Measurements from ENCODE around the gene NKX2-4. TPM values are rescaled to one million over a fixed set of nuclear protein-coding genes. Genes with fewer than 3 reads are reported as not detected.
"Not testable (repeated sequence)": the region's sequence is repeated elsewhere in the genome, so short reads cannot be mapped to it uniquely, and the experiment has no call there.

NKX2-4 gene
- total RNA-seq, 1 donor from 2014 or later = not detected

DNA sequence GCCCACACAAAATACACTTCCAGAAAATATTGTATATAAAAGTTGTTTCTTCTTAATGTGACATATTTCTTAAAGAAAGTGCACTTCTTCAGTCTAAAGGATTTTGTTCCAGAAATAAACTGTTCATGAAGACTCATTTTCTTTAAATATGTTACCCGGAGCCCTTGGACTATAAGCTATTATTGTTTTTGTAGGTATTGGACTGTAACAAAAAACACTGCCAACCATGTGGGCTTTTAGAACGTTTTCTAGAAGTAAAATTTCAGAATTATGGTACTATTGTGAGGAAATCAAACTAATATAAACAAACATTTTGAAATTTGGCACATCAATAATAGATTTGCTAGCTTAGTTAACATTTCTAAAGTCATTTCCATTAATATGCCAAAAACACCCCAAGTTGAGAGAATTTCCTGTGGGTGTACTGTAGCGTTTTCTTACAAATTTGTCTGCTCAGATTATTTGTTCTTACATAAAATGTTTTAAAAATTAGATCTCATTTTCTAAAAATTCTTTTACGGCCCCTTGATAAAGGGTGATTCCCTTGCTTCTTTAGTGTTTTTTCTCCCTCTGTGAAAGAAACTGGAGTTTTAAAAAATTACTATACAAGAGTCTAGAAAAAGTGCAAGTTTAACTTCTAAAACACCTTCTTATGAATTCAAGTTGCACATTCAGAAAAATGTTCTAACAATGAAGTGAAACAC lies 3.4 kb downstream of the NKX2-4 start:
- no peak for DNase-seq (ENCODE audit: low read depth)

DNA sequence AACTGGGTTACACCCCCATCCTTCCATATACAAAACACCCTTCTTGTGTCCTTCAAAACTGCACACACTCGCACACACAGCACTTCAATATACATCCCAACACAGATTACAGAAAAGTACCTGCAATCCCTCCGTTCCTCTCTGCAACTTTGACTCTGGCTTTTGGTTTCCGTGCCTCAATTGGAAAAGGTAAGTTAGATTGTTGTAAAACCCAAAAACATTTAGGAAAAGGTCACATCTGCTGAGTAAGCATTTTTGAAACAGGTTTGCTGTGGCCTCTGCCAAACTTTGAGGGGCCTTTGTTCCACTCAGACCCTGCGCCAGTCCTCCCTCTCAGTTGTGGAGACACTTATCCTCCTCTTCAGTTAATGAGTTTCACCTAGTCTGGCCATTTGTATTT lies 4.2 kb downstream of the NKX2-4 start:
- no peak for DNase-seq (ENCODE audit: low read depth)

DNA sequence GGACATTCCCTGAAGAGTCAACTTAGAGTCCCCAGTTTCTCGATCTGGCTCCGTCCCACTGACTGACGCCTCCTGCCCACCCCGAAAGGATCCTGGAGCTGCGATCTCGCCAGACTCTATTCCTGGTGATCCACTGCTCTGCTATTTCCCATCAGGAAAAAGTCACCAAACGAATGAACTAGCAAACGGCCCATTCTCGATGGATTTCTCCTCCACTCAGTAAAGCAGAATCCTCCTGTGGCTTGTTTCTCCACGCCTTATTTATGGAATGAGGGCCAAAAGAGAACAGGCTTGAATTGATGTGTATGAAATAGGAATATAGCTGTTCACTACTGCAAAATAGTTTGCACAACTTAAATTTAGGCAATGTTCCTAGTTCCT lies 5.4 kb downstream of the NKX2-4 start:
- DNase-seq (ENCODE audit: low read depth) = no peak

DNA sequence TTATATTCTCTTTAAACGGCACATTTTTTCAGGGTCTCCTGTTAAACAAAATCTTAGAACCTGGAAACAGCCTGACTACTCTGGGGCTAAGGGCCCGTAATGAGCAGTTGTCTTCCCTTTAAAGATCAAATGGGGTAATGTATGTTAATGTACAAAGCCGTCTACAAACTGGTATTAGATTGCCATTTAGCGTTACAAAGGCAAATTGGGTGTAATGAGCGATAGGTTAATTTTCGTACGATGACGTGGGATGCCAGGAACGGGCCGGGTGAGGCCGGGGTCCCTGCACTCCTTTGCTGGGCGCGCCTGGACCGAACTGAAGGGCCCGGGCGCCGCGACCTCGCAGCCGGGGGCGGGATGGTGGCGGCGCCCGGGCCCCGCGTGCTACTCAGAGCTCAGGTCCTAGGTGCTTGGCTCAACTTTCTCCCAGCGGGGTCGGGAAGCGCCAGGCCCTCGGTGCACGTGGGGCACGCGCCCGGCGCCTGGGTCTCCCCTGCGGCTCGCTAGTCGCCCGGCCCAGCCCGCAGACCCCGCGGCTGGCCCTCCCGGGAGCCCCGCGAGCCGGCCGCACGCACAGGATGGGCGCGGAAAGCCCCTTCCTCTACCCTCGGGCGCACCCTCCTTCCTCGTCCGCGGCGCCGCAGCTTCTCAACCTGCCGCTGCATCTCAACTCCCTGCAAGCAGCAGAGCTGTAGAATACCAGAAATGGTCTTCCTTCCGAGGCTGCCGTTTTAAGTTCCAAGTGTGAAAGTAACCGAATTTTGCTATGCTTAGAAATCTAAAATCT lies 5.9 kb downstream of the NKX2-4 start:
- DNase-seq (ENCODE audit: low read depth) = no peak

DNA sequence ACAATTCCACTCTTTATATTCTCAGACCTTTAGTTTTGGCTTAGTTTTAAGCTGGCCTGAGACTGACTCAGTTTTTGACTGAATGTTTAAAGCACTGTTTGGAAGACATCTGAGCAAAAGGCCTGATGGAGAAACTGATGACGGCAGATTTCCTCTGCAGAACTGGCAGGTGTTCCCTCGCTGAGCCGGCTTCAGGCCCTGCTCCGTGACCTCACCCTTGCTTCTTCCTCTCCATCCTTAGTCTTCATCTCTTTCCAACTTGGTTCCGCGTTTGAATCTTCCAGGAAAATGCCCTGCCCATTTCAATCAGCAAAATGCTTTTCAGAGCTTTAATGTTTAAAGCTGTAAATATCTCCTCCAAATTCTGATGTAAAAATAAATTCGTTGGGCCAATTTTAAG lies 6.6 kb downstream of the NKX2-4 start:
- DNase-seq (ENCODE audit: low read depth) = no peak

DNA sequence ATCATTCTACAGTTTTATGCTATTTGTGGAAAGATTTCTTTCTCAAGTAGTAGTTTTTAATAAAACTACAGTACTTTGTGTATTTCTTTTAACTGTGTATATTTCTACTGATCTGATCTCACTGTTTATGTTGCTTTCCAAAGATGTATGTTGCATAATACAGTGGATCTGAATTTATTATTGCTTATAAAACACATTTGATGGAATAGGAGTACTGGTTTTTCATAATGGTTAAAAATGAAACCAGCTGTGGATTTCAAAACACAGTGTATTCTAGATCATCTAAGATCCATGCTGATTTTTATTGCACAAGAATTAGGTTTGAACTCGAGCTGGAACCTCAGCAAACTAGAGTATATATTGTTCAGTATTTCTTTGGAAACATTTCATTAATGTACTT lies 8.0 kb downstream of the NKX2-4 start:
- DNase-seq (ENCODE audit: low read depth) = no peak

GRCh38 chr20:21388566-21388965 lies 8.8 kb downstream of the NKX2-4 start:
- DNase-seq (ENCODE audit: low read depth) = no peak

- no peak for DNase-seq (ENCODE audit: low read depth)
Observed at GRCh38 chr20:21387528-21387927, 9.8 kb downstream of the NKX2-4 start.

DNA sequence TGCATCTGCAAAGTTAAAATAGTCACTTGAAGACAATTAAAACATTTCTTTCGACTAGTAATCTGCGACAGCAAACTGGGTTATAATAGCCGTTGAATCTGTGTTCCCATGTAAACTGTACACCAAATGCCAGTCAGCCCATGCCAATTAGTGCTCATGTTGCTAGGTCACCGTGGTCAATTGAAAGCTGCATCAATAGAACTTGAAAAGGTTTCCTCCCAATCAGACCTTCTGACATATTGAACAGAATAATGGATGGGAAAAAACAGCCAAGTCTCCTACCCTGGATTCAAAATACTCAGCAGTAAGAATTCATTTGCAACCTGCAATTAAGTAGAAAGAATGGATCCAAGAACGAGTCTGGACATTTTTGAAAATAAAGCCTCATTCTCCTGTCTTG lies 11.2 kb downstream of the NKX2-4 start:
- no peak for DNase-seq (ENCODE audit: low read depth)

DNA sequence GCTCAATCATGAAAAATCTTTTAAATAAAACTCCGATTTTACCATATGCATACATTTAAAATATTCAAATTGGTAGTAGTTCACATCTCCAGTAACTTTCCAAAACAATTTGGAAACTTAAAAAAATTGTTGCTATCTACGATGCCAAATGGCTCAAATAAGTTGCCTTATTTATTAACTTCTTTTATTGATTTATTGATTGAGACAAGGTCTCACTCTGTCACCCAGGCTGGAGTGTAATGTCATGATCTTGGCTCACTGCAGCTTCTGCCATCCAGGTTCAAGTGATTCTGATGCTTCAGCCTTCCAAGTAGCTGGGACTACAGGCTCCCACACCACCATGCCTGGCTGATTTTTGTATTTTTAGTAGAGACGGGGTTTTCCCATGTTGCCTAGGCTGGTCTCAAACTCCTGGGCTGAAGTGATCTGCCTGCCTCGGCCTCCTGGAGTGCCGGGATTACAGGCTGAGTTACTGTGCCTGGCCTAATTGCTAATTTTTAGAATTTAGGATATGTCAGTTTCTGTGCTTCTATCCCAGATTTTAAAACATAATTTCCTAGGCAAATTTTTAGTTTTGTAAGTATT lies 12.9 kb downstream of the NKX2-4 start:
- DNase-seq (ENCODE audit: low read depth) = no peak

GRCh38 chr20:21381619-21382018 lies 15.7 kb downstream of the NKX2-4 start:
- DNase-seq (ENCODE audit: low read depth) = no peak

- no peak for DNase-seq (ENCODE audit: low read depth)
Observed at GRCh38 chr20:21380711-21381110, 16.6 kb downstream of the NKX2-4 start.

- no peak for DNase-seq (ENCODE audit: low read depth)
Observed at GRCh38 chr20:21378259-21378658, 19.1 kb downstream of the NKX2-4 start.

GRCh38 chr20:21377701-21378100 lies 19.6 kb downstream of the NKX2-4 start:
- no peak for DNase-seq (ENCODE audit: low read depth)

- DNase-seq (ENCODE audit: low read depth) = no peak
Observed at GRCh38 chr20:21376626-21377025, 20.7 kb downstream of the NKX2-4 start.

DNA sequence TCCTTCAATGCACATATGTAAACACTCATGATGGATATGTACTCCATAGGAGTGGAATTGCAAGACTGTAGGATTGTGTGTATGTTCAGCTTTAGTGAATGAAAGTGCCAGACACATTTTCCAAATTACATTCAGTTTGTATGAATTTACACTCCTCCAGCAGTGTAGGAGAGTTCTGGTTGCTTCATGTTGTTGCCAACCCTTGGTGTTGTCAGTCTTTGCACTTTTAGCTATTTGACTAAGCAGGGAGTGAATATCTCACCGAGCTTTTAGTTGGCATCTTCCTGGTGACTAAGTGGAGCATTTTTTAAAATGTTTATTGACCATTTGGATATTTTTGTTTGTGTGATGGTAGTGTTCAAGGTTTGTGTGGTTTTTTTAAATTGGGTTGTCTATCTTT lies 23.9 kb downstream of the NKX2-4 start:
- no peak for DNase-seq (ENCODE audit: low read depth)

DNA sequence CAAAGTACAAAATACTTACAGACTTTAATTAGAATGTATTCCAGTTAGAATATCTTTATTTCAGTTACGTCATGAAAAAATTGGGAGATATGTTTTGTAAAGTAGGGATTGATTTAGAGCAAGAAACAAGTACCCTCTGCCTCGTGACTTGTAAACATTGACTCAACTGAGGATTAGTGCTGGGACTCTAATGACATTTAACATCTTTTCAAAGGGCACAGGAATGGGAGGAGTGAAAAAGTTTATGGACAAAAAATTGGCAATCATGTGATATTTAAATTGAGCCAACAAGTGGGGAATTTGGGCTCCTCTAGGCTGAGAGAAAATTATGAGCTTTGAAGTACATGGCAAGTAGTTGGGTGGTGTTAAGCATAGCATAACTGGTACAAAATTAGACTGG lies 25.3 kb downstream of the NKX2-4 start:
- no peak for DNase-seq (ENCODE audit: low read depth)

GRCh38 chr20:21371193-21371592 lies 26.1 kb downstream of the NKX2-4 start:
- DNase-seq (ENCODE audit: low read depth) = no peak

GRCh38 chr20:21368791-21369190 lies 28.5 kb downstream of the NKX2-4 start:
- DNase-seq (ENCODE audit: low read depth) = no peak

DNA sequence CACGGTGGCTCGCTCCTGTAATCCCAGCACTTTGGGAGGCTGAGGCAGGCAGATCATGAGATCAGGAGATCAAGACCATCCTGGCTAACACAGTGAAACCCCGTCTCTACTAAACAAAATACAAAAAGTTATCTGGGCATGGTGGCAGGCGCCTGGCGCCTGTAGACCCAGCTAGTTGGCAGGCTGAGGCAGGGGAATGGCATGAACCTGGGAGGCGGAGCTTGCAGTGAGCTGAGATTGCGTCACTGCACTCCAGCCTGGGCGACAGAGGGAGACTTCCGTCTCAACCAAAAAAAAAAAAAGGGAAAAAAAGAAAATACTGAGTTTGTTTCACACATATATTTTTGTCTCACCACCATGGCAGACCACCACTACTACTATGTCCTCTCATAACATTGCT lies 31.1 kb downstream of the NKX2-4 start:
- not testable (repeated sequence) for DNase-seq (ENCODE audit: low read depth)

- no peak for DNase-seq (ENCODE audit: low read depth)
Observed at GRCh38 chr20:21365771-21366170, 31.6 kb downstream of the NKX2-4 start.

GRCh38 chr20:21364413-21364812 lies 32.9 kb downstream of the NKX2-4 start:
- DNase-seq (ENCODE audit: low read depth) = no peak

DNA sequence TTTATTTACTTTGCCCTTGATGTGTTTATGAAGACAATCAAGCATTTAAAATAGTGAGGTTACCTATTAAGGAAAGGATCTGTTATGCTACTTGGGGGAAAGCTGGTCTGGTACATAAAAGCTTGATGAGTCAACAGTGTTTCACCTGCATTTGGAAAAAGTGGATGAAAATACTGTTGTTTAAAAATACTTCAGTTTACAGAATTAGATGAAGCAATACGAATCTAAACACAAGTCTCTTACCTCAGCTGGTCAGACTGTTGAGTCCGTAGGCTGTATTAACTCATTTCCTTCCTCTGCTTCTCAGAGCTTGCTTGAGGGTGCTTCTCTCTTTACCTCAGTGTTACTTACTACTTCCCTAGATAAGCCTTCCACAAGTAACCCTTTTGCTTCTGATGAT lies 36.1 kb downstream of the NKX2-4 start:
- DNase-seq (ENCODE audit: low read depth) = peak; percentile 92

Measured in renal cortical epithelial cell (primary cell).